HFFc6 (cell line): ENCODE results near the gene PIGU. TPM values are rescaled to one million over a fixed set of nuclear protein-coding genes. Genes with fewer than 3 reads are reported as not detected.
A peak's percentile ranks its signal among the peaks of the same experiment; 100 is the strongest.

Experiments used
- DNase-seq: peaks from one replicate; pipeline ENCODE4 v3.0.0-alpha.2; 2018
- H3K27ac Mint-ChIP-seq: 2 replicates; pipeline ENCODE4 v1.8.0; 2020; ENCODE audit warnings: mild to moderate bottlenecking, mixed read lengths
- H3K27me3 Mint-ChIP-seq: 2 replicates; pipeline ENCODE4 v1.8.0; 2021; ENCODE audit warnings: mild to moderate bottlenecking, moderate library complexity, mixed read lengths; ENCODE audit not compliant: insufficient read depth
- H3K36me3 Mint-ChIP-seq: 2 replicates; pipeline ENCODE4 v1.8.0; 2021; ENCODE audit warnings: low read depth, mixed read lengths
- H3K4me1 Mint-ChIP-seq: 2 replicates; pipeline ENCODE4 v1.8.0; 2020; ENCODE audit warnings: low read depth, mixed read lengths
- H3K4me3 Mint-ChIP-seq: 2 replicates; pipeline ENCODE4 v1.8.0; 2020; ENCODE audit warnings: mild to moderate bottlenecking, moderate library complexity, mixed read lengths
- H3K9me3 Mint-ChIP-seq: 2 replicates; pipeline ENCODE4 v1.8.0; 2020; ENCODE audit warnings: mild to moderate bottlenecking, mixed read lengths
- total RNA-seq, 6 experiments: library from RNA; stranded (reverse); fragmentation: NEBNext Ultra II Directional; extraction: Animal tissue kit (Norgen Biotek cat#: 25700); gene quantifications; 2 replicates in 1 of 6; 3 replicates in 5 of 6; pipeline ENCODE4 v1.2.3, GENCODE V29; 2021
- TF ChIP-seq, protein P1 (sequence below): fragments of 200-600 bp; sonication (generic); IDR thresholded peaks from 2 replicates; pipeline ENCODE4 v1.5.0; 2021; ENCODE audit warnings: antibody characterized with exemption, mild to moderate bottlenecking

Gene PIGU
- total RNA-seq, 6 experiments from 2014 or later: 22.5 to 28.9 (median 24.9) TPM

DNA sequence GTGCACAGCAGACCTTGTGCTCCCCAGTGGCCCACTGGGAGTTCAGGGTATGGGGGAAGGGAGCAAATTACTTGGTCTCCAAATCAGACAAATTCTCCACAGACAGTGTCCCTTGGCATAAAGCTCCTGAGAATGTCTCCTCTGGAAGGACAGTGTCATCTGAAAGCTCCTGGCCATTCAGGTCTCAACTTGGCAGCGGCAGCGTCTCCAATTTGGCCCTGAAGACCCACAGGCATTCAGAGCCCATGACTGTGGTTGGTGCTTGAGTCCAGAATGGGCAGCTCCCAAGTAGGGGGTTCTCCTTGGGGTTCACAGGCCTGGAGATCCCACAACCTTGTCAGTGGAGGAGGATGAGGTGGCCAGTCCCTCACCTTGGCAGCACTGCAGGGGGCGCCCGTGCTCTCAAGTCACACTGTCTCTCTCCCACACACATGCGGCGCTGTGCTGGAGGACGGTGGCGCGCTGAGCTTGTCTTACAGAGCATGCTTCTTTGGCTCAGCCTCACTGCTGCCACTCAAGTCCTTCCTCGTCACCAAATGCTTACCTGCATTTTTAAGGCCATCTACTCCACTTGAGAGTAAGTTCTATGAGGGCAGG, 140.0 kb downstream of the PIGU start:
- peak overlapping the region; percentile 45; the same call in 1 of the 2 replicates for H3K27ac Mint-ChIP-seq
- H3K27me3 Mint-ChIP-seq: peaks cover 2% of the 10 kb centered on the region; the same call in 1 of the 2 replicates
- H3K4me1 Mint-ChIP-seq: 0 out of 2 replicates have a peak, but pooled peaks cover 5% of the 10 kb centered on the region
- no peak for DNase-seq
- H3K4me3 Mint-ChIP-seq: no peak overlapping the region
- TF ChIP-seq, protein P1, sequence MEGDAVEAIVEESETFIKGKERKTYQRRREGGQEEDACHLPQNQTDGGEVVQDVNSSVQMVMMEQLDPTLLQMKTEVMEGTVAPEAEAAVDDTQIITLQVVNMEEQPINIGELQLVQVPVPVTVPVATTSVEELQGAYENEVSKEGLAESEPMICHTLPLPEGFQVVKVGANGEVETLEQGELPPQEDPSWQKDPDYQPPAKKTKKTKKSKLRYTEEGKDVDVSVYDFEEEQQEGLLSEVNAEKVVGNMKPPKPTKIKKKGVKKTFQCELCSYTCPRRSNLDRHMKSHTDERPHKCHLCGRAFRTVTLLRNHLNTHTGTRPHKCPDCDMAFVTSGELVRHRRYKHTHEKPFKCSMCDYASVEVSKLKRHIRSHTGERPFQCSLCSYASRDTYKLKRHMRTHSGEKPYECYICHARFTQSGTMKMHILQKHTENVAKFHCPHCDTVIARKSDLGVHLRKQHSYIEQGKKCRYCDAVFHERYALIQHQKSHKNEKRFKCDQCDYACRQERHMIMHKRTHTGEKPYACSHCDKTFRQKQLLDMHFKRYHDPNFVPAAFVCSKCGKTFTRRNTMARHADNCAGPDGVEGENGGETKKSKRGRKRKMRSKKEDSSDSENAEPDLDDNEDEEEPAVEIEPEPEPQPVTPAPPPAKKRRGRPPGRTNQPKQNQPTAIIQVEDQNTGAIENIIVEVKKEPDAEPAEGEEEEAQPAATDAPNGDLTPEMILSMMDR: peak; percentile 64
- H3K36me3 Mint-ChIP-seq: peaks cover 35% of the 10 kb centered on the region
- H3K9me3 Mint-ChIP-seq: no peaks in the 10 kb centered on the region

DNA sequence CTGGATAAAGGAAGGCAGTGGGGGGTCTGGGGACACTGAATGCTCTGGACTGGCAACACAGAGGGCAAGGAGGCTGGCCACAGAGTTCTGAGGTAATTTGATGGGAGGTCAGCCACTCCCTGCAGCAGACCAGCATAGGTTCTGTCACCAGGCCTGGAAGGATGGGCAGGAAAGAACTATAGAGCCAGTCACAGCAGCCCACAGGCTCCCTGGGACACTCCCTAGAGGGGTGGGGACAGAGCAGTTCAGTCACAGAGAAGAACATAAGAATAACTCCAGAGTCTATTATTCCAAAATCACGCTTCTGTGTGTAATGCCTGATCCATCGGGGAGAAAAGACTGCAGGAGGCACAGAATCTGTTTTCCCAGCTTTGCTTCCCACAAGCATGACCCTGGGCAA, 141.0 kb downstream of the PIGU start:
- Mint-ChIP-seq H3K27me3 (peaks cover 2% of the 10 kb centered on the region; the same call in 1 of the 2 replicates), H3K27ac (no peak overlapping the region), H3K4me1 (peaks cover 10% of the 10 kb centered on the region; the same call in 1 of the 2 replicates), H3K36me3 (peaks cover 34% of the 10 kb centered on the region), H3K4me3 (no peak overlapping the region), H3K9me3 (no peaks in the 10 kb centered on the region)
- no peak for DNase-seq
- TF ChIP-seq, protein P1: no peak

DNA sequence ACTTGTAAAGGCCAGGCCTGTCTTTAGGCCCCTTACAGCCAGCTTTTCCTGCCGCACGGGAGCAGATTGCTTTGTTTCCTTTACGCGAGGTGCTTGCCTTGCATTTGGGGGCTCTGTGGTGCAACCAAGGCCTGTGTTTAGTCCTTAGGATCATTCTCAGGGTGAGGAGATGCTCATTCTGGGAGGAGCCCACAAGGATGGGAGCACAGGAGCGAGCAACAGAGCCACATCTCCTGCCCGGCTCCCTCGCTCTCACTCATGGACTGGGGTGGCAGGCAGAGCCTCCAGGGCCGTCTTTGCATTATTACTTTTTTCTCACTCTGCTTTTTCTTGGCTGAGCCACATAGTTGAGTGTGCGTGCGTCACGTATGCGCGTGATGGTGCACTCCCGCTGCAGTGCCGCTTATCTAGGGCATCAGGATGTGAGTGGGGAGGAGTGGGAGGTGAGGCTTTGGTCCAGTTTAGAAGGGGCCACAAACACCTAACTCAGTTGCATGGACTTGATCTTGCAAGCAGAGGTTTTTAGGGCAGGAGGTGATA, 141.5 kb downstream of the PIGU start:
- H3K36me3 Mint-ChIP-seq: peaks cover 29% of the 10 kb centered on the region
- H3K27ac Mint-ChIP-seq: no peak overlapping the region
- H3K27me3 Mint-ChIP-seq: peaks cover 2% of the 10 kb centered on the region; the same call in 1 of the 2 replicates
- TF ChIP-seq, protein P1: no peak
- no peak overlapping the region for H3K4me3 Mint-ChIP-seq
- no peak for DNase-seq
- H3K4me1 Mint-ChIP-seq: peaks cover 10% of the 10 kb centered on the region; the same call in 1 of the 2 replicates
- no peaks in the 10 kb centered on the region for H3K9me3 Mint-ChIP-seq

DNA sequence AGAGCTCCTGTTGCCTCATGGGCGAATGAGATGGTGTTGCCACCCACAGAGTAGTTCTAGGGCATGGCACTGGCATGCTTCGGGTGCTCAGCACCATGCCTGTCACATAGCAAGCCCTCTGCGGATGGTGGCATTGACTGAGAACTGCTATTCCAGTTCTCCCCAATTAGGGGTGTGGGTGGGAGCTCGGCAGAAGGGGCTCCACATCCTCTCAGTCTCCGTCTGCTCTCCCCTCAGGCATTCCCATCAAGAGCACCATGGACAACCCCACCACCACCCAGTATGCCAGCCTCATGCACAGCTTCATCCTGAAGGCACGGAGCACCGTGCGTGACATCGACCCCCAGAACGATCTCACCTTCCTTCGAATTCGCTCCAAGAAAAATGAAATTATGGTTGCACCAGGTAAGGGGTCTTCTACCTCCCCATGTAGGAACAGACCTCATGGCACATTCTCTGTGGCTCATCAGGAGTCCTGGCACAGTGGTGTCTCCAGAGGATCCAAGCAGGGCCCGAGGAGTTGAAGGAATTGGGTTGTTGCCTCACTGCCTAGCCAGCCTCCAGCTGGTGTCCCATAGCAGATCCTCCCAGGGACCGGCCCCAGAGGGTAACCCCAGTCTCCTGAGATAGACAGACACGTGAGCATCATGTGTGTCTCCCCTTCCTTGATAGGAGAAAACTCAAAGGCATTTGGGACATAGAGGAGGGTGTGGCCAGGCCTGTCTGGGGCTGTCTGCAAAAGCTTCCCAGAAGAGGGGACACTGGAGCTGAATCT, 142.3 kb downstream of the PIGU start:
- H3K9me3 Mint-ChIP-seq: no peaks in the 10 kb centered on the region
- H3K36me3 Mint-ChIP-seq: peaks cover 27% of the 10 kb centered on the region
- TF ChIP-seq, protein P1: no peak
- peaks cover 10% of the 10 kb centered on the region; the same call in 1 of the 2 replicates for H3K4me1 Mint-ChIP-seq
- no peaks in the 10 kb centered on the region for H3K27me3 Mint-ChIP-seq
- no peak overlapping the region for H3K4me3 Mint-ChIP-seq
- no peak for DNase-seq
- no peak overlapping the region; the same call in 1 of the 2 replicates for H3K27ac Mint-ChIP-seq

DNA sequence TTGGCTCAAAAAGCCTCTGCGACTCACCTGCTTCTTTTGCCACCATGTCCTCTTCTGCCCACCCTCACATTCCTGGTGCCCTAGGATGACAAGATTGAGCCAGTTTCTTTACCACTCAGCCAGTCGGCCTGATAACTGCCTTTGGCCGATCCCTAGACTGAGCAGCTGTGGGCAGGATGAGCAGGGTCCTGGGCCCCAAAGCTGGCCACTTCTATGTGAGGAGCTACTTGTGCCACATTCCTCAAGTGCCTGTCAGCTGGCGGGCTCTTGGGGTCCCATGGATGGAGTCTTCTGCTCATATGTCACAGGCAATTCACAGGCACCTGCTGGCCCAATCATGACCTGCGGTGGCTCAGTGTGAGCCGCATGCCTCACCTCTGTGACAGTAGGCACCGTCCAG, 144.1 kb downstream of the PIGU start:
- H3K36me3 Mint-ChIP-seq: peaks cover 21% of the 10 kb centered on the region
- TF ChIP-seq, protein P1: no peak
- H3K4me1 Mint-ChIP-seq: peaks cover 6% of the 10 kb centered on the region; the same call in 1 of the 2 replicates
- H3K4me3 Mint-ChIP-seq: no peak overlapping the region
- H3K9me3 Mint-ChIP-seq: no peaks in the 10 kb centered on the region
- peaks cover 1% of the 10 kb centered on the region; the same call in 1 of the 2 replicates for H3K27me3 Mint-ChIP-seq
- DNase-seq: no peak
- H3K27ac Mint-ChIP-seq: no peak overlapping the region; the same call in none of the 2 replicates
